Duodenal mucosa (tissue), 2 donors: Measurements from ENCODE around the gene ABHD2.

Experiments
- H3K27ac ChIP-seq: one replicate; pipeline ENCODE4 v1.7.0; 2013; ENCODE audit warnings: low read depth, low read length
- H3K27me3 ChIP-seq, 2 donors: one replicate each; pipeline ENCODE4 v1.7.0; 2013; ENCODE audit warnings: low read length in 2 of 2, control low read depth in 1 of 2; ENCODE audit not compliant: insufficient read depth in 2 of 2, control insufficient read depth in 1 of 2
- H3K36me3 ChIP-seq, 2 donors: one replicate each; pipeline ENCODE4 v1.7.0; 2013; ENCODE audit warnings: low read length in 2 of 2, control low read depth in 1 of 2; ENCODE audit not compliant: insufficient read depth in 2 of 2, control insufficient read depth in 1 of 2
- H3K4me1 ChIP-seq, 2 donors: one replicate each; pipeline ENCODE4 v1.7.0; 2013; ENCODE audit warnings: low read length in 2 of 2, control low read depth in 1 of 2; ENCODE audit not compliant: insufficient read depth in 2 of 2, control insufficient read depth in 1 of 2
- H3K4me3 ChIP-seq, 2 donors: one replicate each; pipeline ENCODE4 v1.7.0; 2013; ENCODE audit warnings: low read length in 2 of 2, low read depth in 1 of 2
- H3K9ac ChIP-seq, 2 donors: one replicate each; pipeline ENCODE4 v1.7.0; 2013; ENCODE audit warnings: low read length in 2 of 2, low read depth in 1 of 2
- H3K9me3 ChIP-seq, 2 donors: one replicate each; pipeline ENCODE4 v1.7.0; 2013; ENCODE audit warnings: low read length in 2 of 2, control low read depth in 1 of 2; ENCODE audit not compliant: control insufficient read depth in 1 of 2

Gene ABHD2

DNA sequence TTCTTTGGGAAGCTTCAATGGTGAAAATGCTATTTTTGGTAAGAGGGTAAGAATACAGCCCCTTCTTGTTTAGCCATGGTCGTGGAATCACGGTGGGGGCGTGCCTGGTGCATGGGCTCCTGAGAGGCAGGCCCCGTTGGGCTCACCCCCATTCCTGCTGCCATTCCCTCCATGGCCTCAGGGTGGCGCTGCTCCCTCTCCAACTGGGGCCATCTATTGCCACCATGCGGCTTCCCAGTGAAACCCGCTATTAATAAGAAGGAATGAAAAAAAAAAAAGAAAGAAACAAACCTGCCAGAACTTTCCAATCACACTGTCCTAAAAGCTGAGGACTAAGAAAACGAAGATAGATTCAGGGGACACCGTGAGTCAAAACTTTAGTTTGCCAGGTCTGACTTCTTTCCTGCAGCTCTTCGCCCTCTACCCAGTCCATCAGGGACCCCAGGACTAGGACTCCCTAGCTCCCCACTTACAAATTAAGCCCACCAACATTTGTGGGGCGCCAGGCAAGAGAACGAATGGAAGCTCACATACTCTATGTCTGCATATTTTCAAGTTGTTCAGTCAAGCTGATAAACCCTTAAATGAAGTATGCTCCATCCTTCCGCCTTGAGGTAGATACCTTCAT is 30.6 kb upstream of the ABHD2 start:
- Histone ChIP-seq H3K9ac (no peak overlapping the region), H3K36me3 (no peaks in the 10 kb centered on the region), H3K27me3 (no peaks in the 10 kb centered on the region), H3K27ac (no peak overlapping the region), H3K4me3 (no peak overlapping the region), H3K9me3 (no peaks in the 10 kb centered on the region), H3K4me1 (peaks cover 0 to 5% of the 10 kb centered on the region in 2 donors)

DNA sequence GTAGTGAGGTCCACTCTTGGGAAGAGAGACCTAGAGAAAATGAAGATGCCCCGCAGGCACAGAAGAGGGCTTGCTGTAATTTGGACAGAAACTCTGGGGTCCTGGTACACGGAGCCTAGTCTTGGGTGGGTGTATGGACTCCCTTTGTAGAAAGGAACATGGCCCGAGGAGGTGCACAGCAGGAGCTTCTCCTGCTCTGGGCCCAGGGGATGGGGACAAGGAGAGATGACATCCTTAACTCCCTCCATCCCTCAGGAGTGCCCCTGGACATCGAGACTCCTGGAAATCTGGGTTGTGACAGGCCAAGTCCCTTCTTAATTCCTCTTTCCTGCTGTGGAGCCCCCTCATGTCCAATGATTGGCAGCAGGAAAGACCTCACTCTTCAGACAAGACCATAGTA is 29.9 kb upstream of the ABHD2 start:
- Histone ChIP-seq H3K36me3 (no peaks in the 10 kb centered on the region), H3K9me3 (no peaks in the 10 kb centered on the region), H3K4me3 (no peak overlapping the region), H3K4me1 (peaks cover 0 to 5% of the 10 kb centered on the region in 2 donors), H3K27me3 (no peaks in the 10 kb centered on the region), H3K9ac (no peak overlapping the region), H3K27ac (no peak overlapping the region)

DNA sequence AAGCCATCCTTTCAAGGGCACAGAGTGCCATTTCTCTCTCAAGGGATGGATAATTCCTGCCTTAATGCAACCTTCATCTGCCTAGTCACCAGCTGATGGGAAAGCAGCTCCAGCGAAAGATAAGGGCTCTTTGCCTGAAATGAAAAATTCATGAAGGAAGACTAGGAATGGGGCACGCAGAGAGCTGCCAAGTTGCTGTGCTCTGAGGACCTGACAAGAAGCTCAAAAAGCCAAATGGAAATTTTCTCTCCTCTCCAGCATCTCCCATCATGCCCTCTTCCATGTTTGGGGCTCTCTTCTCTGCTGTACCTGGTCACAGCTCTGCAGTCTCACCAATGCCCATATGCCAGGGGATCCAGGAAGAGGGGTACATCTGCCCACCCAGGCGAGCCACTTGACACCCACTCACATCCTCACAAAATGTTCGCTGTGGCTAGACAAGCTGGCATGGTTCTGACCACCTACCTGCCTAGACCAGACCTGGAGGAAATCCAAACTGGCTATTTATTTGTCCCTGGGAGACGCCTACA is 29.3 kb upstream of the ABHD2 start:
- Histone ChIP-seq H3K36me3 (no peaks in the 10 kb centered on the region), H3K4me1 (peaks cover 0 to 5% of the 10 kb centered on the region in 2 donors), H3K27ac (no peak overlapping the region), H3K9me3 (no peaks in the 10 kb centered on the region), H3K4me3 (no peak overlapping the region), H3K9ac (no peak overlapping the region), H3K27me3 (no peaks in the 10 kb centered on the region)

DNA sequence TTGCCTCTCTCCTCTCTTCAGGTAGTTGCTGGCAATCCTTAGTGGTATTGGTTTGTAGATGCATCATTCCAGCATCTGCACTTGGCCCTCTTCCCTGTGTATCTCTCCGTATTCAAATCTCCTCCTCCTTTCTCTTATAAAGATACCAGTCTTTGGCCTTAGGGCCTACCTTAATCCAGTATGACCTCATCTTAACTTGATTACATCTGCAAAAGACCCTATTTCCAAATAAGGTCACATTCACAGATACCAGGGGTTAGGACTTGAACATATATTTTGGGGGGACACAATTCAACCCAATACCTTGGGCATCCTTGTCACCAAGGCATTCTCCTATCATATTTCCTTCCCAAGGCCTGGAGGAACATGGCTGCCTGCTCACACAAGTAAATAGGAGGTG is 22.0 kb upstream of the ABHD2 start:
- Histone ChIP-seq H3K27me3 (no peaks in the 10 kb centered on the region), H3K4me3 (peak overlapping the region in 1 of 2 donors; percentile 21), H3K4me1 (no peaks in the 10 kb centered on the region), H3K27ac (no peak overlapping the region), H3K36me3 (no peaks in the 10 kb centered on the region), H3K9ac (no peak overlapping the region), H3K9me3 (peaks cover 14 to 19% of the 10 kb centered on the region in 2 donors)

DNA sequence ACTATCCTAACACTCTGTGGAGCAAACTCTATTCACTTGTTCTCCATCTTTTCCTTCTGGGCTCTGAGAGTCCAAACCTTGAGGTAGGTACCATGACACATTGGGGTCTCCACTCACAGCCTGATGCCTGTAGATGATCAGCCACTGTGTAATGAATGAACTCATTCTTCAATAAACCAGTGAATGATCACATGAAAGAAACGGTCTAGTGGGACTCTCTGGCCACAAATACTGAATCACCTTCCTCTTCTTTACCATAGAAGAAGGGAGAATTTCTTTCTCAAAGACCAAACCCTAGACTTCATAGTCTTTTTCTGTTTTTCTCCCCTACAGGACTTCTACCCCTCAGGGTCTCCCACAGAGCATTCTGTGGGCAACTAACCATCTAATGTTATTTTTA is 20.5 kb upstream of the ABHD2 start:
- no peaks in the 10 kb centered on the region for H3K27me3 ChIP-seq
- no peak overlapping the region for H3K9ac ChIP-seq
- peaks cover 14 to 19% of the 10 kb centered on the region in 2 donors for H3K9me3 ChIP-seq
- H3K4me3 ChIP-seq = no peak overlapping the region
- H3K4me1 ChIP-seq = no peaks in the 10 kb centered on the region
- no peak overlapping the region for H3K27ac ChIP-seq
- H3K36me3 ChIP-seq = no peaks in the 10 kb centered on the region

DNA sequence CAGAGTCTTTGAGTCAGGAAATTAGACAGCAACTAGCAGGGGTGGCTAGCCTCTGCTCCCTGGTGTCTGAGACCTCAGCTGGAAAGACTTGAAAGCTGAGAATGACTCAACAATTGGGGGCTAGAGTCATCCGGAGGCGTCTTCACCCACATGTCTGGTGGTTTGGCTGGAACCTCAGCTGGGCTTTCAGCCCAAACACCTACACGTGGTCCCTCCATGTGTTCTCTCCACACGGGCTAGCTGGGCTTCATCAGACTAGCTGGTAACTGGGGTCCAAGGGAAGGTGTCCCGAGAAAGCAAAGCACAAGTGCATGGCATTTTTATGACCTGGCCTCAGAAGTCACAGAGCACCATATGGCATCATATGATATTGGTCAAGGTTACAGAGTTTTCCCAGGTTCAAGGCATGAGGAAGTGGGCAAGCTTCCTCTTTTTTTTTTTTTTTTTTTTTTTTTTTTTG is 19.9 kb upstream of the ABHD2 start:
- H3K27ac ChIP-seq = no peak overlapping the region
- no peaks in the 10 kb centered on the region for H3K4me1 ChIP-seq
- H3K9me3 ChIP-seq = peaks cover 14 to 19% of the 10 kb centered on the region in 2 donors
- no peak overlapping the region for H3K9ac ChIP-seq
- no peaks in the 10 kb centered on the region for H3K27me3 ChIP-seq
- no peak overlapping the region for H3K4me3 ChIP-seq
- H3K36me3 ChIP-seq = no peaks in the 10 kb centered on the region

DNA sequence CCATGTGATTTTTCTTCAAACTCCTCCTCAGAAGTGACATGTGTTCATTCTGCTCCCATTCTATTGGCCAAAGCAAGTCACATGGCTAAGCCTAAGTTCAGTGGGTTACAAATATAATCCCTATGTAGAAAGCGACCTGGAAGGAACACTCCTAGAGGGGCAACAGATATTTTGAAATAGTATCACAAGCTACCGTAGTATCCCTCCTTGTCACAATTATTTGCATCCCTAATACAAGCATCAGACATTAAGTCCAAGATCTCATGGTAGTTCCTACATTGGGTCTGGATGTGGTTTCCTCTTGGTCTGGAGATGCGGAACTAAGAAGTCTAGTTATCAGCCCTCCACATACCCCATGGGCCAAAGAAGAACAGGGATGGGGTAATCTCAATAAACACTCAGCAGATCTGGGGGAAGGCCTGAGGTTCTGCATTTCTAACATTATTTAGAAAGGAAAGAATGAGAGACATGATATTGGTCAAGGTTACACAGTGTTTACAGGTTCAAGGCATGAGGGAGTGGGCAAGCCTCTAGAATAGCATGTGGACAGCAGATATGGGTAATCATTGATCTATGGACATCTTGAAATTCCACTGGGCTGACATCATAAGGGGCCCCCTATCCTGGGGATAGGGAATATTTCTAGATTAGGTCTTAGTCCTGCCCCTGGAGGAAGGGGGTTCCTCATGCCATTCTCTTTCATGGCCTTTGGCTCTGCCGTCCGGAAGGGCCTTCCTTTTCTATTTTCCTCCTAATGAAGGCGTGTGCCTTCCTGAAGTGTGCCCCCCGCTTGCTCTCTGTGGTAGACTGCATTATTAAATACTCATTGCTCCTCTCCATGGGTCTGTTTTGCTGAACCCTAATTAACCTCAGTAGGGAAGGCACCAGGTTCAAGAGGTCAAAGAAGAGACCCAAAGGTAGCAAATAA is 17.8 kb upstream of the ABHD2 start:
- Histone ChIP-seq H3K9me3 (peaks cover 14 to 19% of the 10 kb centered on the region in 2 donors), H3K36me3 (no peaks in the 10 kb centered on the region), H3K4me1 (no peaks in the 10 kb centered on the region), H3K27me3 (no peaks in the 10 kb centered on the region), H3K9ac (no peak overlapping the region), H3K4me3 (no peak overlapping the region), H3K27ac (no peak overlapping the region)

DNA sequence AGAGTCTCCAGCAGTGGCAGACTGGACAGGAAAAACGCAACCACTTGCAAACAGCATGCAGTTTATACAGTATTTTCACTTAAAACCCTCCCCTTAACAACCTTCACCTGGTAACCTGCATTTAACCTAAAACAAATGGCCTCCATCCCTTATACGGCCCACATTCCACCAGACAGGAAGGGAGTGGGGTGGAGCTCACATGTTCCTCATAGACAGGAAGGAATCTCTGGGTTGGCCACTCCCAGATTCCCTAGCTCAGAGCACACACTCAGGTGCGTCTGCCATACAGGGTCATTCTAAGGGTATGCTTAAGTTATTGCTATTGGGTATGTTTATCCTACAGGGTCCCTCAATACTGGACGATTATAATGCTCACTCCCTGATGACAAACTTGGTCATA is 16.8 kb upstream of the ABHD2 start:
- Histone ChIP-seq H3K27me3 (no peaks in the 10 kb centered on the region), H3K4me3 (no peak overlapping the region), H3K4me1 (no peaks in the 10 kb centered on the region), H3K27ac (no peak overlapping the region), H3K36me3 (no peaks in the 10 kb centered on the region), H3K9me3 (peaks cover 13% of the 10 kb centered on the region in 2 donors), H3K9ac (no peak overlapping the region)

DNA sequence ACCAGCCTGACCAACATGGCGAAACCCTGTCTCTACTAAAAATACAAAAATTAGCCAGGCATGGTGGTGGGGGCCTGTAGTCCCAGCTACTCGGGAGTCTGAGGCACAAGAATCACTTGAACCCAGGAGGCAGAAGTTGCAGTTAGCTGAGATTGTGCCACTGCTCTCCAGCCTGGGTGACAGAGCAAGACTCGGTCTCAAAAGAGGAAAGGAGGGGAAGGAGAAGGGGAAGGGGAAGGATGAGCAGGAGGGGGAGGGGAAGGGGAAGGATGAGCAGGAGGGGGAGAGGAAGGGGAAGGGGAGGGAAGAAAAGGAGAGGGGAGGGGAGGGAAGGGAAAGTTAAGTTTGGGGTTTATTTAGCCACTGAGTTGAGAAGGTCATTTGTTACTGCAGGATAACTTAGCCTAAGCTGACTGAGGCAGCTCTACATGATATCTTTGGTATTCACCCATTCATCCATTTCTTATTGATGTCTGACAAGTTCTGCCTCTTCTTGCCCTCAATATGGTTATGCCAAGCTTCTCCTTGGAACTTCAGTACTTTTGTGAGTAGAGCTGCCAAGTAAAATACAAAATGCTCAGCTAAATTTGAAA is 15.9 kb upstream of the ABHD2 start:
- peaks cover 4 to 5% of the 10 kb centered on the region in 2 donors for H3K9me3 ChIP-seq
- no peak overlapping the region for H3K9ac ChIP-seq
- H3K27me3 ChIP-seq = no peaks in the 10 kb centered on the region
- H3K27ac ChIP-seq = no peak overlapping the region
- no peaks in the 10 kb centered on the region for H3K36me3 ChIP-seq
- H3K4me1 ChIP-seq = no peaks in the 10 kb centered on the region
- H3K4me3 ChIP-seq = no peak overlapping the region
